Esophagus squamous epithelium (tissue), 4 donors: ENCODE measurements around the gene RNF217.

Experiments
- POLR2A ChIP-seq, 4 donors: fragments of 450-650 bp; IDR thresholded peaks; one replicate each; pipeline ENCODE4 v1.6.1; 2017; ENCODE audit warnings: antibody characterized with exemption in 4 of 4, mild to moderate bottlenecking in 4 of 4, moderate library complexity in 3 of 4
- TF ChIP-seq, protein P1 (sequence below), 6 experiments: fragments of 450-650 bp in 4 of 6; fragments of 200-600 bp in 2 of 6; sonication (generic) in 2 of 6; IDR thresholded peaks; one replicate each; pipeline ENCODE4 v1.5.1; 2016 to 2019; ENCODE audit warnings: antibody characterized with exemption in 6 of 6, mild to moderate bottlenecking in 4 of 6, moderate library complexity in 4 of 6

- no peak for TF ChIP-seq POLR2A (IDR thresholded peaks at IDR 0.05)
- TF ChIP-seq, protein P1, sequence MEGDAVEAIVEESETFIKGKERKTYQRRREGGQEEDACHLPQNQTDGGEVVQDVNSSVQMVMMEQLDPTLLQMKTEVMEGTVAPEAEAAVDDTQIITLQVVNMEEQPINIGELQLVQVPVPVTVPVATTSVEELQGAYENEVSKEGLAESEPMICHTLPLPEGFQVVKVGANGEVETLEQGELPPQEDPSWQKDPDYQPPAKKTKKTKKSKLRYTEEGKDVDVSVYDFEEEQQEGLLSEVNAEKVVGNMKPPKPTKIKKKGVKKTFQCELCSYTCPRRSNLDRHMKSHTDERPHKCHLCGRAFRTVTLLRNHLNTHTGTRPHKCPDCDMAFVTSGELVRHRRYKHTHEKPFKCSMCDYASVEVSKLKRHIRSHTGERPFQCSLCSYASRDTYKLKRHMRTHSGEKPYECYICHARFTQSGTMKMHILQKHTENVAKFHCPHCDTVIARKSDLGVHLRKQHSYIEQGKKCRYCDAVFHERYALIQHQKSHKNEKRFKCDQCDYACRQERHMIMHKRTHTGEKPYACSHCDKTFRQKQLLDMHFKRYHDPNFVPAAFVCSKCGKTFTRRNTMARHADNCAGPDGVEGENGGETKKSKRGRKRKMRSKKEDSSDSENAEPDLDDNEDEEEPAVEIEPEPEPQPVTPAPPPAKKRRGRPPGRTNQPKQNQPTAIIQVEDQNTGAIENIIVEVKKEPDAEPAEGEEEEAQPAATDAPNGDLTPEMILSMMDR (IDR thresholded peaks at IDR 0.05) = no peak
These were observed 76.7 kb downstream of the RNF217 start for GRCh38 chr6:125038925-125039324.
